ENCODE measurements around the gene COPZ2.

DNA sequence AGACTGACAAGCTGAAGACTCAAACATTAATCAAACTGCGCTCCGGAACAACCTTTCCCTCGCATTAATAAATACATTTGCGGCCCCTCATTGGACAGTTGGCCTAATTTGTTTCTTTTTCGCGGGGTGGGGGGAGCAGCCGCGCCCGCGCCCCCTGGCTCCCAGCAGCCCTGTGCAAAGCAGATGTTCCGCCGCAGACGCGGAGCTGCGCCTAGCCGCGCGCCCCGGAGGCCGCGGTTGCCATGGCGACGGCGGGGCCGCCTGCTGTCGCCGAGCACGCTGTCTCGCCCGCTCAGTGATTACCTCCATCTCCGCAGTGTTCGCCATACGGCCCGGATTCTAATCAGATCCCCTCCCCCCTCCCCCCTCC, 25.5 kb downstream of the COPZ2 start:
- TF ChIP-seq, protein P1, sequence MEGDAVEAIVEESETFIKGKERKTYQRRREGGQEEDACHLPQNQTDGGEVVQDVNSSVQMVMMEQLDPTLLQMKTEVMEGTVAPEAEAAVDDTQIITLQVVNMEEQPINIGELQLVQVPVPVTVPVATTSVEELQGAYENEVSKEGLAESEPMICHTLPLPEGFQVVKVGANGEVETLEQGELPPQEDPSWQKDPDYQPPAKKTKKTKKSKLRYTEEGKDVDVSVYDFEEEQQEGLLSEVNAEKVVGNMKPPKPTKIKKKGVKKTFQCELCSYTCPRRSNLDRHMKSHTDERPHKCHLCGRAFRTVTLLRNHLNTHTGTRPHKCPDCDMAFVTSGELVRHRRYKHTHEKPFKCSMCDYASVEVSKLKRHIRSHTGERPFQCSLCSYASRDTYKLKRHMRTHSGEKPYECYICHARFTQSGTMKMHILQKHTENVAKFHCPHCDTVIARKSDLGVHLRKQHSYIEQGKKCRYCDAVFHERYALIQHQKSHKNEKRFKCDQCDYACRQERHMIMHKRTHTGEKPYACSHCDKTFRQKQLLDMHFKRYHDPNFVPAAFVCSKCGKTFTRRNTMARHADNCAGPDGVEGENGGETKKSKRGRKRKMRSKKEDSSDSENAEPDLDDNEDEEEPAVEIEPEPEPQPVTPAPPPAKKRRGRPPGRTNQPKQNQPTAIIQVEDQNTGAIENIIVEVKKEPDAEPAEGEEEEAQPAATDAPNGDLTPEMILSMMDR (IDR thresholded peaks at IDR 0.05), result no peak
- TF ChIP-seq POLR2A (IDR thresholded peaks at IDR 0.05), result no peak
